GM12873 (cell line): Measurements from ENCODE around the gene MCC.

Source experiments
- TF ChIP-seq, protein P1 (sequence below): IDR thresholded peaks from 2 replicates; pipeline ENCODE4 v1.5.1; 2012; ENCODE audit warnings: low read depth, mild to moderate bottlenecking, moderate library complexity, low read length, control low read depth; ENCODE audit not compliant: insufficient read depth; ENCODE audit errors: missing control alignments

The MCC gene

DNA sequence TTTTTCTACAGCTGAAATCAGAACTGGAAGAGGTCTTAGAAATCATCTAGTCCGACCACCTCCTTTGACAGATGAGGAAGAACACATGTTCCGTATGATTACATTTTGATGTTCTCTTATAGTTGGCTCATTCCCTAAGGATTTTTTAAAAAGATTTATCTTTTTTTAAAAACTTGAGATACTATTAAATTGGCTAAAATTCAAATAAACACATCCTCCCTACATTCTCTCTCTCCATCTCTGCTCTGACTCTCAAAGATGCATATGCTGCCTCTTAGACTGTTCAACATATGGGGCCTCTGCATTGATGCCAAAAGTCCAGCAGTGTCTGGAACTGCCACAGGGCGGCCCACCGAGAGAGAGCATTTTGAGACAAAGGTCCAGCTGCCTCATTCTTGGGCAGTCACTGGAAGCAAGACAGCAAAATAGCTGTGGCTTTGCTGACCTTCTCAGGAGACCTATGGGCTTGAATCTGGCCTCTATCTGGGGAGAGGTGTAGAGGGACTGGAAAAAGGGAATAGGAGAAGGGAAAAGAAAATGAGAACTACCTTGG, 40.7 kb downstream of the MCC start:
- TF ChIP-seq, protein P1, sequence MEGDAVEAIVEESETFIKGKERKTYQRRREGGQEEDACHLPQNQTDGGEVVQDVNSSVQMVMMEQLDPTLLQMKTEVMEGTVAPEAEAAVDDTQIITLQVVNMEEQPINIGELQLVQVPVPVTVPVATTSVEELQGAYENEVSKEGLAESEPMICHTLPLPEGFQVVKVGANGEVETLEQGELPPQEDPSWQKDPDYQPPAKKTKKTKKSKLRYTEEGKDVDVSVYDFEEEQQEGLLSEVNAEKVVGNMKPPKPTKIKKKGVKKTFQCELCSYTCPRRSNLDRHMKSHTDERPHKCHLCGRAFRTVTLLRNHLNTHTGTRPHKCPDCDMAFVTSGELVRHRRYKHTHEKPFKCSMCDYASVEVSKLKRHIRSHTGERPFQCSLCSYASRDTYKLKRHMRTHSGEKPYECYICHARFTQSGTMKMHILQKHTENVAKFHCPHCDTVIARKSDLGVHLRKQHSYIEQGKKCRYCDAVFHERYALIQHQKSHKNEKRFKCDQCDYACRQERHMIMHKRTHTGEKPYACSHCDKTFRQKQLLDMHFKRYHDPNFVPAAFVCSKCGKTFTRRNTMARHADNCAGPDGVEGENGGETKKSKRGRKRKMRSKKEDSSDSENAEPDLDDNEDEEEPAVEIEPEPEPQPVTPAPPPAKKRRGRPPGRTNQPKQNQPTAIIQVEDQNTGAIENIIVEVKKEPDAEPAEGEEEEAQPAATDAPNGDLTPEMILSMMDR = no peak

DNA sequence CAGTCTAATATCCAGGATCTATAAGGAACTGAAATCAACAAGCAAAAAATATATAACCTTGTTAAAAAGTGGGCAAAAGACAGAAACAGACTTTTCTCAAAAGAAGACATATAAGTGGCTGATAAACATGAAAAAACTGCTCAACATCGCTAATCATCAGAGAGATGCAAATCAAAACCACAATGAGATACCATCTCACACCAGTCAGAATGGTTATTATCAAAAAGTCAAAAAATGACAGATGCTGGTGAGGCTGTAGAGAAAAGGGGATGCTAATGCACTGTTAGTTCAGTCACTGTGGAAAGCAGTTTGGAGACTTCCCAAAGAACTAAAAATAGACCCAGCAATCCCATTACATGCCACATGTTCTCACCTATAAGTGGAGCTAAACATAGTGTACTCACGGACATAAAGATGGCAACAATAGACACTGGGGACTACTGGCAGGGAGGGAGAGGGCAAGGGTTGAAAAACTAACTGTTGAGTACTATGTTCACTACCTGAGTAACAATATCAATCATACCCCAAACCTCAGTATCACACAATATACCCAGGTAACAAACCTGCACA, 41.8 kb downstream of the MCC start:
- TF ChIP-seq, protein P1 = no peak

DNA sequence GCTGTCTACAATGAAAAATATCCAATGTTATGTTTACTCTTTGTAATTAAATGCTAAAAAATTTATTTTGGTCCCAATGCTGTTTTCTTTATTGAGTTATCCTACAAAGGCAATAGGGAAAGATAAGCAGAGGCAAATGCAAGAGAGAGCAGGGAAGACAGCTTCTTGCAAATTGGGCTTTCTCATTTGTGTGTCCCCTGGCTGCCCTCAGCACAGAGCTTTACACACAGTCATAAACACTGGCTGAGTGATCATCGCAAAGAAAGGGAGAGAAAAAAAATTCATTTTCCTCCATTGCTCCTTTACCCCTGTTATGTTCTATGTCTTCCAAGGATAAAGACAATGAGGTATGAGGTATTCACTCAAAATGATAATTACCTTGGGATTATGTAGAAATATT, 51.1 kb downstream of the MCC start:
- TF ChIP-seq, protein P1 = no peak

DNA sequence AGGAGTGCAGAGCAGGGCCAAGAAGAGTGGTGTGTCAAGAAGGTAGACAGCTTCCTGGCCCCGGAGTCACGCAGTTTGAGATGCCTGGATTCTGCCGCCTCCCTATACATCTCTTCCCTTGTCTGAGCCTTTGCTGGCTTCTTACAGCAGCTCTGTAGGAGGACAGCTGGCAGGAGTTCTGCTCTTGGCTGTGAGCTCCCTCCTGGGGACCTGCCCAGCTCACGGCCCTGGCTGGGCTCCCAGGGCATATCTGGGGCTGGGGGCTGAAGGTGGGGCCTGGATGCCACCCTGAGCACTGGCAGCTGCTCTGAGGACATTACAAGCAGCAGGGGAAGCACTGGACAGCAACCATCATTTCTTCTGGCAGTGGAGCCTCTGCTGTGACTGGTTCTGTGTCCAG, 52.7 kb downstream of the MCC start:
- TF ChIP-seq, protein P1 = no peak

DNA sequence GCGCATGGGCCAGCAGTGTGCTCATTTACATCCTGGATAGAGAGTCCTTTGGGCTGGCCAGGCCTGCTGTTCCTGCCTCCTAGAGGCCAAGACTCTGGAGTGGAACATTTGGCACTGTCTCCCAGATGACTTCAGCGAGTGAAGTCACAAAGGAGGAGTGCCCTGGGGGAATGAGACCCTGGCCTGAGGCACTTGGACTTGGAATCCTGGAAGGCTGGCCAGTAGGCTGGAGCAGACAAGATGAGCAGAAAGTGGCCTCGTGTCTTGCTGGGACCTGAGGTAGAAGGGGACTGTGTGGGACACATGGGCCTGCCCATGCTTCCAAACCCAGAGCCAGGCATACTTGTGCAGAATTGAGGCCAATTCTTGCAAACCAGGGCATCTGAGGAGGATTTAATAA, 53.4 kb downstream of the MCC start, which contains the start of gene TSSK1B:
TSSK1B (minus strand) TSS at position 101 of the 400 bp plus-strand sequence. CDS start 150 bp downstream, outside the sequence.
- TF ChIP-seq, protein P1 = no peak

DNA sequence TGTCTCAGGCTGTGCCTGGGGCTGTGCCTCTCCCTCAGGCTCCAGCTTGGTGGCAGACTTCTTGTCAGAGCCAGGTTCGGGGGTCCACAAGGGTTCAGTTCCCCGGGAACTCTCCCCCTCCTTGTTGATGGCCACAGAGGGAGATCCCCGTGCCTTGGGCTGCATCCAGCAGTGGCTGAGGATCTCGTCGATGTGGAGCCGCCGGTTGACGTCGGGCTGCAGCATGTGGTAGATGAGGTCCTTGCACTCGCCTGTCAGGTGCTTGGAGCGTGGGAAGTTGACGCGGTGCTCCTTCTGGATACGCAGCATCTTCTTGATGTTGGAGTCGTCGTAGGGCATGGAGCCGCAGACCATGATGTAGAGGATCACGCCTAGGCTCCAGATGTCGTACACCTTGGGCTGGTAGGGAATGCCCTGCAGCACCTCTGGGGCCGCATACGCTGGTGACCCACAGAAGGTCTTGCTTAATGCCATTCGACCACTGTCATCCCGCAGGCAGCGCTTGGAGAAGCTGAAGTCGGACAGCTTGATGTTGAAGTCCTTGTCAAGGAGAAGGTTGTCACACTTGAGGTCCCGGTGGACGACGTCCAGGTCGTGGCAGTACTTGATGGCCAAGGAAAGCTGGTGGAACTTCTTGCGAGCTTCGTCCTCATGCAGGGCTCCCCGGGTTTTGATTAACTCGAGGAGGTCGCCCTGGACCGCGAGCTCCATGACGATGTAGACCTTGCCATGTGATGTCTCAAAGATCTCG, 54.2 kb downstream of the MCC start:
- TF ChIP-seq, protein P1 = no peak

DNA sequence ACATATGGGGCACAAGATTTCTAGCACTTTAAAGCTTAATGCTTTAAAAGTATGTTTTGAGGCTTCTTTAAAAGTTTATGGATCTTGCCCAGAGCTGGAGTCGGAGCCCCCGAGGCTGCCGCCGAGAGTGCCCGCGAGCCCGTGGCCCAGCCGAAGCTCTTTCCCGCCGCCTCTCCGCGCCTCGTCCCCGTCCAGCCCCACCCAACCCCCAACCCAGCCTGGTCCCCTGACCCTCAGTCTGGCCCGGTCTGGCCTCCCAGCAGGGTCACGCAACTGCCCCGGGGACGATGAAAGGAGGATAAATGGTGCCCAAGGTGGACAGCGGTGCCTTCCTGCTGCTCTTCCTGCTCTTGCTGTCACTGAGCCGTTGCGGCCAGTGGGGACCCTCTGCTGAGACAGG, 55.2 kb downstream of the MCC start:
- TF ChIP-seq, protein P1 = no peak
